HK-2 (cell line): ENCODE measurements around the gene DRC7.
A peak's percentile ranks its signal among the peaks of the same experiment; 100 is the strongest.

Experiments
- DNase-seq: peaks from one replicate; pipeline ENCODE4 v3.0.0-alpha.2; 2018; ENCODE audit not compliant: unreplicated experiment

Gene DRC7

DNA sequence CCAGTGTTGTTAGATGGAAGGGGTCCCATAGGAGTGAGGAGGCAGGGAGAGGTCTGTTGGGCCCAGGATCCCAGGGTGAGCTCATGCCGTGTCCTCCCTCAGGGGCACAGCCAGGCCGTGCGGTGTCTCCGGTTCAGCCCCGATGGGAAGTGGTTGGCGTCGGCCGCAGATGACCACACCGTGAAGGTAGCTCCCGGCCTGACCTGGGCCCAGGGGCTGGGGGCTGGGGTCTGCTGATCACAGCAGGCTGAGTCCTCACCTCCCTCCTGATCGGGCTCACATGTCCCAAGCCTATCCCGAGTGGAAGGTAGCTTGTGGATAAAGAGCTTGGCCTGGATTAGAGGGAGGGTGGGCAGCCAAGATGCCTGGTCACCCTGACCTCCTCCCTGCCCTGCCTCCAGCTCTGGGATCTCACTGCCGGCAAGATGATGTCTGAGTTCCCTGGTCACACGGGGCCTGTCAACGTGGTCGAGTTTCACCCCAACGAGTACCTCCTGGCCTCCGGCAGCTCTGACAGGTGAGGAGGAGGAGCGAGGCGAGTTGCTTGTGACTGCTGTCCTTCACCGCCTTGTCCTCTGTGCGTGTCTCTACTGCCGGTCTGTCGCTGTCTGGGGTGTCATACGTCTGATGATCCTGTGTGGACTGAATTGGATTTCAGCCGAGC, 57.1 kb downstream of the DRC7 start:
- no peak for DNase-seq

DNA sequence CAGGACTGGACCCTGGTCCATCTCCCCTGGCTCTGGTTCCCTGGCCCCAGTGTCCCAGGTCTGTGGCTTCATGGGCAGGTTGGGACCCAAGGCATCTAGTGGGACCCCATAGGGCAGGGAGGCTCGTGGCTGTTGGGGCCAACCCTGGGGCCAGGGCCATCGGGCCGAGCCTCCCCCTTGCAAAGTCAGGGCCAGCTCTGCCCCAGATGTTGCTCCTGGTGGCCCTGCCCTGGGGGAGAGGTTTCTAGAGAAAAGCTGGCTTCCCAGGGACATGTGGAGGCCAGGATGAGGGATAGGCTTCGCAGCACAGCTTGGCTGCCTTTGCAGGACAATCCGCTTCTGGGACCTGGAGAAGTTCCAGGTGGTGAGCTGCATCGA, 57.6 kb downstream of the DRC7 start:
- DNase-seq, result no peak

GRCh38 chr16:57752581-57753447, 58.2 kb downstream of the DRC7 start:
- no peak for DNase-seq

DNA sequence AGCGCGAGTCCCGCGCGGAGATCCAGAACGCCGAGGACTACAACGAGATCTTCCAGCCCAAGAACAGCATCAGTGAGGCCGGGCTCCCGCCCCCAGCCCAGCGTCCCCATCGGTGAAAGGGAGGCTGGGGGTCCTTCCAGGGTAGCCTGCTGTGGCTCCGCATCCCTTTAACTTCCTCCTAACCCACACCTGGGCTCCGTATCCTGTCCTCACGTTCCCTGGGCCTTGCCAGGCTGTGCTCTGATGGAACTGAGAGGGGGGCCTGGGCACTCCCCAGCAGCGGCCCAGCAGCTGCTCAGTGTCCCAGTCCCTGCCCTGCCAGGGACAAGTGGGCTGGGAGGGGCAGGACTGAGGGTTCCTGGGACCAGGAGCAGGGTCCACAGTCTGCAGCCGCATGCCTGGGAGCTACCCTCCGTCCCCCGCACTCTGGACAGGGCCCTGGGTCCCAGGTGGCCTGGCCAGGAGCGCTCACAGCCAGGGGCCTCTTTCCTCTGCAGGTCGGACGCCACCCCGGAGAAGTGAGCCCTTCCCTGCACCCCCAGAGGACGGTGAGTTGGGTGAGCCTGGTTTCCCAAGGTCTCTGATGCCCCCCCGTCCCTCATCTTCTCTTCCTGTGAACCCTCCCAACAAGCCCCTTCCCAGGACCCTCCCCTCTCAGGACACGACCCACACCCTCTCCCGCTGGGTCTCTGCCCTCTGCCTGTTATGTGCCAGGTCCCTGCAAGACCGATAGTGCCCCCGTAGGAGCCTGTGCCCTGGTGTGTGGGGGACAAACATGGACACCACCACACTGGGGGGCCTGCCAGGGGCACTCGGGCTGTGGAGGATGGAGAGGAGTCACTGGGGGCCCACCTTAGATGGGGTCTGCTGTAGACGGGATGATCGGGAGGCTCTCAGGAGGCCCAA, 59.1 kb downstream of the DRC7 start:
- no peak for DNase-seq

DNA sequence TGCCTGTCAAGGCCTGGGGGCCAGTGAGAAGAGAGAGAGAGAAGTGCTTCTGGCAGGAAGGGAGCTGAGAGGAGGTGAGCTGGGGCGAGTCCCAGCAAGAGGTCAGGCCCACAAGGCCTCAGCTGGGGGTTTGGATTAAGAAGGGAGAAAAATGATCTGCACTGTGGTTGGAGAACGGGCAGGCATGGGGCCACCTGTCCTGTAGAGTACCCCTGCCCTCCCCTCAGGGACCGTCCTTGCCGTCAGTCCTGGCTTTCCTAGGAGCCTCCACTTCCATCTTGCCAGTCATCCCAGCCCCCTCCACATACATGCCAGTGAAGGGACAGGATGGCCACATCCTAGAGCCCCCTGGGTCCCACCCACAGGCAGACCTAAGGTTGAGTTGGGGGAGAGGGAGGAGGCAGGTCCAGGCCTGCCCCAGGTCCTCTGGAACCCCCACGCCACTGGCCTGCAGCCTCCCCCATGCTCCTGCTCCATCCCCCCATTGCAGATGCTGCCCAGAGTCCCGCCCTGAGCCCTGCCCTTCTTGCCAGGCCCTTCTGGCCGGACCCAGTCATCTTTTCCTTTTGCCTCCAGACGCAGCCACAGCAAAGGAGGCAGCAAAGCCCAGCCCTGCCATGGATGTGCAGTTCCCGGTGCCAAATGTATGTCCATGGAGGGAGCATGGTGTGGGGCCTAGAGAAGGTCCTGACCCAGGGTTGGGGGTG, 59.9 kb downstream of the DRC7 start:
- DNase-seq, result no peak

DNA sequence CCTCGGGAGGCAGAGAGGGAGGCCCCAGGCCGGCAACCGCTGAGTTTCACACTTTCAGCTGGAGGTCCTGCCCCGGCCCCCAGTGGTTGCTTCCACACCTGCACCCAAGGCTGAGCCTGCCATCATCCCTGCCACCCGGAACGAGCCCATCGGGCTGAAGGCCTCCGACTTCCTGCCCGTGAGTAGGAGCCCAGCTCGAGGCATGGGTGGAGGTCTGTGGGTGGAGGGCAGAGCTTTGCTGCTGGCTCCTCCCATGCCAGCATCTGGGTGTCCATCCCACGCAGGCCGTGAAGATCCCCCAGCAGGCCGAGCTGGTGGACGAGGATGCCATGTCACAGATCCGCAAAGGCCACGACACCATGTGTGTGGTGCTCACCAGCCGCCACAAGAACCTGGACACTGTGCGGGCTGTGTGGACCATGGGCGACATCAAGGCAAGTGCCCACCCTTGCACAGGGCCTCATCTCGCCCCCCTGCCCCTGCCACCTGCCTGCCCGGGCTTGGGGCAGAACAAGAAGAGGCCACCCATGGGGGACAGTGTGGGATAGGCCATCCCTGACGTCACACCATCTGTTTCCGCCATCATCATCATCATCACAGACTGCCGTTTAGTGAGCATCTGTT, 60.6 kb downstream of the DRC7 start:
- no peak for DNase-seq

- DNase-seq, result no peak
These were observed 61.3 kb downstream of the DRC7 start for GRCh38 chr16:57755726-57756423.

DNA sequence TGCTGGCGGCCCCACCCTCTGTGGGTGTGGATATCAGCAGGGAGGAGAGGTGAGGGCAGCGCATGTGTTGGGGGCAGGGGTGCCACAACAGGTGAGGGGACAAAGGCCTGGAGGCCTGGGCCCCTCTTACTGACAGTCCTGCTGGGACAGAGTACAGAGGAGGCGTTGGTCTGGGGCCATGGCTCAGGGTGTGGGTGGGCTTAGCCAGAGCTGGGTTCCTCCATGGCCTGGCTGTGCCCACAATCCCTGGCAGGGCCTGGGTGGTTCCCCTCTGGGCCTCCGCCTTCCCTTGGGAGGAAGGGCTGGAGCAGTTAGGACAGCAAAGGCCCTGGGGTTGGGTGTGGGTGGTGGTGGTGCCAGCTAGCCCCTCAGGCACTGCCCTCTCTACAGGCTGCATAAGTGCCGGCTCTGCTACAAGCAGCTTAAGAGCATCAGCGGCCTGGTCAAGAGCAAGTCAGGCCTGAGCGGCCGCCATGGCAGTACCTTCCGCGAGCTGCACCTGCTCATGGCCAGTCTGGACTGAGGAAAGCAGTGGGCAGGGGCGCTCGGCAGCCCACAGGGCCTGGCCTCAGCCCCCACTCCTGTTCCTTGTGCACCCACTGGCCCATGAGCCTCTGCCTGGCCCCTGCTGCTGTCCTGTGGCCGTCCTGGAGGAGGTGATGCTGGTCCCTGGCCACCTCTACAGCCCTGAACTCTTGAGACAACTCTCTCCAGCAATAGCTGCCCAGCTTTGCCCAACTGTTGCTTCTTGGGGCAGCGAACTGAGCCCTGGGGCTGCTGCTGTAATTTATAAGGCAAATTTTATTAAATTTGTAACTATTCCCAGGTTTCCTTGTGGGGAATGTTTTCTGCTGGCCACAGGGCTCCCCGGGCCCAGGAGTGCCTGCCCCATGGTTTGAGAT, 62.1 kb downstream of the DRC7 start:
- DNase-seq, result no peak

DNA sequence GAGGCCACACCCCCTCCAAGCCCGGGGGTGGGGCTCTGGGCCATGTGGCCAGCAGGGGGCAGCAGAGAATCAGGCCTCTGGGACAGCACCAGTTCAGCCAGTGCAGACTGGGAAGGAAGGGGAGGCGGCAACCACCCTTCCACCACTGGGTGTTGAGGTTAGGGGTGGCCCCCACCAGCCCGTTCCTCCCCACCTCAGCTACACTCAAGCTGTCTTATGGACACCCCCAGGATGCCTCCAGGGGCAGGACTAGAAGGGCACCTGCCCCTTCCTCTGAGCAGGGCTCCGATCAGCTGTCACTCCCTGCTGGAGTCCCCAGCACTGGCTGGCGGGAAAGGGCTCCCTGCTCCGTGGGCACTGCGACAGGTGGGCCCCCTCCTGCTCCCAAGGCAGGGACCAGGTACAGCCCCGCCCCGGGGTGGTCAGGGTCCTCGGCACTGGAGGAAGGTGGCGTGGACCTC, 62.8 kb downstream of the DRC7 start:
- DNase-seq, result peak; percentile 94

DNA sequence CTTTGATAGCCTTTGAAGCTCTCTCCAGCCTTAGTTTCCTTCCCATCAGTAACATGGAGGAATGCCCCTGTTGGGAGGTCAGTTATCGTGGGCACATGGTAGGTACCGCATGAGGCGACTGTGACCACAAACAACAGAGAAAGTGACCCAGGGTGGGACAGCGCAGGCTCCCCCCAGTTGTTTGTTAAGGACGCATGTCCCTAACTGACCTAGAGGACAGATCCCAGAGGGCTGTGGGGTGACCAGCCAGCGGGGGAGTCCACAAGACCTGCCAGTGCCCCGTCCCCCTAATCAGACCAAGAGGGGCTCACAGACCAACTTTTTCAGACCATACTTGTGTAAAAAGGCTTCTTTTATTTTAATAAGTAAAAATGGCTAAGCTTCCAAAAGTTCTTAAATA, 63.3 kb downstream of the DRC7 start:
- DNase-seq, result no peak

DNA sequence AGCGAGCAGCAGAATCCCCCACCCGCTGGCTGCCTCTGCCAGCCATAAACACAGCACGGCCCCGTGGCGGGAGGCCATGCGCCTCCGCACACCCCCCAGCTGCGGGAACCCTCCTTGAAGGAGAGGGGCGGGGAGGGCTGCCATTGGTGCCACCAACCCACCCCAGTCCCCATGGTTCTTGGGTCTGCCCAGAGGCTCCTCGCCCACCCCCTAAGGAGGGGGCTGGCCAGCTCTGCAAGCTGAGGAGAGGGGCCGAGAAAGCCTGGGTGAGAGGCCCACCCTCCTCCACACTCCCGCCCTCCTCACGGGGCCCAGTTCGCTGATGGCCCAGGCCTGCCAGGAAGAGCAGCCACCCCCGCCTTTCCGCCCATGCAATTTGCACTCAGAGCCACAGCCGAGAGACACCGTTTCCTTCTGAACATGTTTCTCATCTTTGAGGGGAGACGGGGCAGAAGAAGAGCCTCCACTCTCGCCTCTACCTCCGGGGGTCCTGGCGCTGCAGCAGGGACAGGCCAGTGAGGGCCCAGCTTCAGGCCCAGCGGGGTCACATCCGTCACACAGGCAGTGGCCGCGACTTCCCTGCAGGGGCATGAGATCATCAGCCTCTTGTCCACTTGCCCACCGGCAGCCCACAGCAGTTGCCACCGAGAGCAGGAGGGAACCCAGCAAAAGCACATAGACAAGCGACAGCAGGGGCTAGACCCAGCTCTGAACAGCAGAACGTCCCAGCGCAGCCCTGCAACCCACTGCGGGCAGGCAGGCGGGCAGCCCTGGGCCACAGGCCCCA, 63.9 kb downstream of the DRC7 start:
- no peak for DNase-seq

DNA sequence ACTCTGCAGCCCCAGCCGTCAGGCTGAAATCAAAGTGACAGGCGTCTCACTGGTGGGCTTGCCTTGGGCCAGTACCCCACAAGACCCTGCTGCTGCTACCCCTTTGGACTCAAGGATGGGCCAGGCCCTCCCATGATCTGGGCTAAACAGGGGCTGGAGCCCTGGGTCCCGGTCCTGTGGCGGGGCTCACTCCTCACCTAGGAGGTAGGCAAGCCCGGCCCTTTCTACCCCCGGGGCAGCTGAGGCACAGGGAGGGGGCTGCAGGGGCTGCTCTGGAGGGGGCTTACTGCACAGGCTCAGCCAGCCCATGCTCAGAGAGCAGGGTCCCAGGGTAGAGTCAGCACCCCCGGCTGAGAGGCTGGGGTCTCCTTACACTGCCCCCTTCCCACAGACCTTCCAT, 64.5 kb downstream of the DRC7 start:
- no peak for DNase-seq

DNA sequence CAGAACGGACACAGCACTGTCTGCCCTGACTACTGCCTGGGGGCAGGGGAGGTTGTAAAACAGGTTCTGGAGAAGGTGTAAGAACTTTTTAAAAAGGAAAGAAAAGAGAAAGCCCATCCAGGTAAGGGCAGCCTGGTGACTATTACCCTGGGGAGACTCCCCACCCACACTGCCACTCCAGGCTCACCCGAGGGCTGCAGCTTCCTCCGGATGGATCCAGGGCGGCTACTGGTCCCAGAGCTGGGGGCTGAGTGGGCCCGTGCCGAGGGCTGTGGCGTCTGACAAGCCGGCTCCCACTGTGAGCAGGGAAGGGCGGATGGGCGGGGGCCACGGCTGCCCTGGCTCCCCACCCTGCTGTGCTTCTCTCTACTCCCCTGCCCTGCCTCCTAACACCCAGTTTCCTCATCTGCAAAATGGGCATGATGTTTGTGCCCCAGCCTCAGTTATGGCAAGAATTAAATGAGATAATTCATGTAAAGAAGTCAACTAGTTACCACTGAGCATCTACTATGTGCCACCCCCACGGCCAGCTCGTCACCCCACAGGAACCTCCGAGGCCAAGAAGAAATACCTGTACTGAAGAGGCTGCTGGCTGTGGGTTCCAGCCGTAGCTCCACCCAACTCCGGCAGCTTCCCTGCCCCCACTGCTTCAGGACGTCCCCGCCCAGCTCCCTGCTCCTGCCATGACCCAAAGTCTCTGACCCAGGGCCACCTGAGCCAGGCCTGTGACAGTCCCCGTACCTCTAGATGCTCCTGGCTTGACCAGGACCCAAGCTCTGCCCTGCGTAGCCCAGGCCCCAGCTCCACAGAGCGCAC, 65.1 kb downstream of the DRC7 start:
- no peak for DNase-seq

- DNase-seq, result no peak
These were observed 66.0 kb downstream of the DRC7 start for GRCh38 chr16:57760357-57761160.

DNA sequence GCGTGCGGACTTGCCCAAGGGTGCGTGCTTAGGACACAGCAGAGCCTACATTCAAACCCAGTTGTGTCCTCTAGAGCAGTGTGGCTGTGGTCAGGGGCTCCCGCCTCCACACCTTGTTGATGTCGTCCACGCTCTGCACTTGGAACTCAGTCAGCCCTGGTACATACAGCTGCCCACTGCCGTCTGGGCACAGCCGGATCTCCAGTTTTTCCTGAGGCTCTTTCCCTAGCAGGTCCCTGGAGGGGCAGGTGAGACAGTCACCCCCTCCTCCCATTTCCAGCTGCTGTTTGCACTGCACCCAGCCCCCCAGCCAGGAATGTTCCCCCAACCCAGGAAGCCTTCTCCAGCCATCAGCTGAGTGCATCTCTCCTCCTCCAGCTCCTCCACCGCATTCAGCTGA, 66.7 kb downstream of the DRC7 start:
- no peak for DNase-seq

- no peak for DNase-seq
These were observed 67.4 kb downstream of the DRC7 start for GRCh38 chr16:57761957-57762356.
